Tongue (tissue), 2 donors: ENCODE data around the gene SDHAF2. TPM values are rescaled to one million over a fixed set of nuclear protein-coding genes. Genes with fewer than 3 reads are reported as not detected.

Source experiments
- small RNA-seq: library from RNA; depleted of rRNA; stranded (forward); fragments of <200 nt; gene quantifications from one replicate; pipeline ENCODE3, GENCODE V24; 2014; ENCODE audit warnings: low replicate concordance
- total RNA-seq: library from RNA; depleted of rRNA; stranded (reverse); fragments of >200 nt; gene quantifications from one replicate; pipeline ENCODE4 v1.2.3, GENCODE V29; 2014

SDHAF2 gene
- total RNA-seq, 1 donor from 2014 or later, result 23.7 TPM

Small RNAs within 50 kb of the gene (small RNA-seq; reads per million reads assigned to genes)
- not detected for gene RN7SL23P

Other genes with a start within 250 kb of the SDHAF2 start
- gene PGA3, start 226.6 kb upstream of the SDHAF2 start, total RNA-seq, result not detected
- 0.82 TPM for gene PGA4, start 207.8 kb upstream of the SDHAF2 start, total RNA-seq
- gene PGA5, start 188.9 kb upstream of the SDHAF2 start, total RNA-seq, result not detected
- gene VWCE, start 134.8 kb upstream of the SDHAF2 start, total RNA-seq, result 0.41 TPM
- 326 TPM for gene DDB1, start 97.0 kb upstream of the SDHAF2 start, total RNA-seq
- 11.7 TPM for gene TKFC, start 96.9 kb upstream of the SDHAF2 start, total RNA-seq
- gene CYB561A3, start 68.2 kb upstream of the SDHAF2 start, total RNA-seq, result 14.2 TPM
- 8.1 TPM for gene TMEM138, start 67.8 kb upstream of the SDHAF2 start, total RNA-seq
- 15.7 TPM for gene TMEM216, start 37.5 kb upstream of the SDHAF2 start, total RNA-seq
- 43.8 TPM for gene CPSF7, start 149 bp upstream of the SDHAF2 start, total RNA-seq
- gene LRRC10B, start 78.6 kb downstream of the SDHAF2 start, total RNA-seq, result 0.51 TPM
- gene SYT7, start 151.0 kb downstream of the SDHAF2 start, total RNA-seq, result 6.5 TPM